NCI-H2196 treated with DMSO at 0.1 percent for 48 hours (cell line): ENCODE data around the gene SLC7A7.
"Not testable (repeated sequence)": the region's sequence is repeated elsewhere in the genome, so short reads cannot be mapped to it uniquely, and the experiment has no call there.

Experiments used
- DNase-seq: peaks from one replicate; lab custom pipeline; 2025; ENCODE audit not compliant: unreplicated experiment; lab: John Stamatoyannopoulos, UW

Gene SLC7A7

GRCh38 chr14:22814941-22815713 is at the start of gene SLC7A7:
Gene SLC7A7, minus strand, starts transcription at chr14:22815435. Its CDS starts 2,037 bp downstream, at chr14:22813398.
- no peak for DNase-seq

DNA sequence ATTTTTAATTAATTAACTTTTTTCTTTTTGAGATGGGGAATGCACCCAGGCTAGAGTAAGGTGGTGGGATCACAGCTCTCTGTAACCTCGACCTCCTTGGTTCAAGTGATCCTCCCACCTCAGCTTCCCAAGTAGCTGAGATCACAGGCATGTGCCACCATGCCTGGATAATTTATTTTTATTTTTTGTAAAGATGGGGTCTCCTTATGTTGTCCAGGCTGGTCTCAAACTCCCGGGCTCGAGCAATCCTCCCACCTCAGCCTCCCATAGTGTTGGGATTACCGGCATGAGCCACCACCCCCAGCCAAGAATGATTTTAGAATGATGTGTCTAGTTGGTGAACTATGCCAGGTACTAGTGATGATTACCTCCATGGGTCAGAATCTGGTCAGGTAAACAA is 49.7 kb upstream of the SLC7A7 start:
- no peak for DNase-seq

DNA sequence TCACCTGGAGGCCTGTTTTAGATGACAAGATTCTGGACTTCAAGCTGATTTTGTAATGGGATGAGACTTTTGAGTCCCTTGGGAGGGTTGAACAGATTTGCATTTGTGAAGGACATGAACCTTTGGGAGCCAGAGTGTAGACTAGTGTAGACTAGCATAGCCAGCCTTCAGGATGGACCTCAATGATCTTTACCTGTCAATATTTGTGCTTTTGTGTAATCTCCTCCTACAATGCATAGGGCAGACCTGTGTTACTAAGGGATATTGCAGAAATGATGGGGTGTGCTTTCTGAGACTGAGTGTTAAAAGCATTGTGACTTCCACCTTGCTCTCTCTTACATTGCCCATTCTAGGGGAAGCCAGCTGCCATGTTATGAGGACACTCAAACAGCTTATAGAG is 46.4 kb upstream of the SLC7A7 start:
- no peak for DNase-seq

DNA sequence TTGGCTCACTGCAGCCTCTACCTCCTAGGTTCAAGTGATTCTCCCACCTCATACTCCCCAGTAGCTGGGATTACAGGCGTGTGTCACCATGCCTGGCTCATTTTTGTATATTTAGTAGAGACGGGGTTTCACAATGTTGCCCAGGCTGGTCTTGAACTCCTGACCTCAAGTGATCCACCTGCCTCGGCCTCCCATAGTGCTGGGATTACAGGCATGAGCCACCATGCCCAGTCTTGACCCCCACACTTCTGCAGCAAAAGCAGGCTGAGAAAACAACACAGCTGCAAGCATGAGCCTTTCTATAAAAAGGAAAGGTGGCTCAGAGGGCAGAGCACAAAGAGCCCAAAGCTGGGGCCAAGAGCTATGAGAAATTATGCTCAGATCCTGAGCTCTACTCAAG is 45.1 kb upstream of the SLC7A7 start:
- not testable (repeated sequence) for DNase-seq

DNA sequence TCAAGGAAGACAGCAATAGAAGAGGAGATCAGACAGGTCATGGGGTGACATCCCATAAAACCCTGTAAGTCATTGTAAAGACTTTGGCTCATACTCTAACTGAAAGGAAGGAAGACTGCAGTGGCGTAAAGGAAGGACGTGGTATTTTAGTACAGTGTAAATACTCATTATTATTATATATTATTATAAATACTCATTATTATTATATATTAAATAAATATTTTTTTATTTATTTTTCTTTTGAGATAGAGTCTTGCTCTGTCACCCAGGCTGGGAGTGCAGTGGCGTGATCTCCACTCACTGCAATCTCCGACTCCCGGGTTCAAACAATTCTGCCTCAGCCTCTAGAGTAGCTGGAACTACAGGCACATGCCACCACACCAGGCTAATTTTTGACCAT is 41.2 kb upstream of the SLC7A7 start:
- DNase-seq: no peak

GRCh38 chr14:22854963-22855724 is 39.9 kb upstream of the SLC7A7 start:
- DNase-seq: no peak

DNA sequence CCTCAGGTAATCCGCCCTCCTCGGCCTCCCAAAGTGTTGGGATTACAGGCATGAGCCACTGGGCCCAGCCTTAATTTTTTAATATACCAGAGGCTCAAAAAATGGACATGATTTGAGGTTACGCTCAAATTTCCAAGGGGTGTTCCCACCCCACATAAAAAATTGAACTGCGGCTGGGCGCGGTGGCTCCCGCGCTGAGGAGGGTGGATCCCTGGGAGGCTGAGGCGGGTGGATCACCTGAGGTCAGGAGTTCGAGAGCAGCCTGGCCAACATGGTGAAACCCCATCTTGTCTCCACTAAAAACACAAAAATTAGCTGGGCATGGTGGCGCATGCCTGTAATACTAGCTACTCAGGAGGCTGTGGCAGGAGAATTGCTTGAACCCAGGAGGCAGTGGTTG is 39.1 kb upstream of the SLC7A7 start:
- DNase-seq: not testable (repeated sequence)

DNA sequence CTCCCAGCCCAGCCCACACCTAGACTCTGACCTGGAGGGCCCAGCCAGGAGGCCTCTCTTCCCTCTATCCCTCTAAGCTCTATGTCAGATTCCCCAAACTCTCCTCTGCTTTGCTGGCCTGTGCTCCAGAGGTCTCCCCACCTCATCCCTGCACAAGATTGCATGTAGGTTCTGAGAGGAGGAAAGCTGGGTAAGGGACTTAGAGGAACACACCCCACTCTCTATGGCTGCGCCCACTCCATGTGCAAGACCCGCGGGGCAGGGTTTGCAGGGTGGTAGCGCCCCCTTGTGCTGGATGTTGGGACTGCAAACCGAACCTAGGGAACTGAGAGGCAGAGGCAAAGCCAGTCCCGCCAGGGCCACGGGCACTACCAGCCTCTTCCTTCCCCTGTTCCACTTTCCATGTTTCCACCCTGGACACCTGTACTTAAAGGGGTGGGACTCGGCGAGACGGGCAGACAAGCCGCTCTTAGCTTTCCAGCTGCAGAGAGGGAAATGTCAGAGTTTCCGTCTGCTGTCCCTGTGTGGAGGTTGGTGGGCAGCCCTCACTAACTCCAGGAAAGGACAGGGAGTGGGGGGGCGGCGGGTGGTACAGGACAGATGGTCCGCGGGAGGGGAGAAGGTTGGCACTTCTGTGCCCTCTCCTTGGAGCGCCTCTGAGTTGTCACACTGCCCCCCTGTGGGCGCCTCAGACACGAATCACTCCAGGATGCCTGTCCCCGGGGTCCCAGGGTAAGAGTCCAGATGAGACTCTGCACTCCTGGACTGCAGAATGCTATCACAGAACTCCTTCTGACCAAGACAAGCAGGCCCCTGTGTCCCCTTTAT is 37.9 kb upstream of the SLC7A7 start:
- peak; percentile 41 for DNase-seq

DNA sequence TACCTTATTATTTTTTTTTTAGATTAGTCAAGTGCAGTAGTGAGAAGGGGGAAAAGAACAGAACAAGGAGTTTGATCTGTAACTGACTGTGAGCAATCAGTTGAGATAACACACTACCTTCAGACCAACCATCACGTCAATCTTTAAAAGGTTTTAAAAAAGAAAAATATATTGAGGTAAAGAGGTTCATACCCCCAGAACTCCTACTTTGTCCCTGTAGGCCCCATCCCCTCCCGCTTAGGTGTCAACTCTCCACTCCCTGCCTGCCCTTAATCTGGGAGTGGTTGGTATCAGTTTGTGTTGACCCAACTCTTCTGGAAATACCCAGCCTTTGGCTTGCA is 37.3 kb upstream of the SLC7A7 start:
- no peak for DNase-seq

- DNase-seq: not testable (repeated sequence)
These were observed 36.9 kb upstream of the SLC7A7 start for GRCh38 chr14:22852178-22852577.

GRCh38 chr14:22850944-22851764 is 35.9 kb upstream of the SLC7A7 start:
- no peak for DNase-seq

DNA sequence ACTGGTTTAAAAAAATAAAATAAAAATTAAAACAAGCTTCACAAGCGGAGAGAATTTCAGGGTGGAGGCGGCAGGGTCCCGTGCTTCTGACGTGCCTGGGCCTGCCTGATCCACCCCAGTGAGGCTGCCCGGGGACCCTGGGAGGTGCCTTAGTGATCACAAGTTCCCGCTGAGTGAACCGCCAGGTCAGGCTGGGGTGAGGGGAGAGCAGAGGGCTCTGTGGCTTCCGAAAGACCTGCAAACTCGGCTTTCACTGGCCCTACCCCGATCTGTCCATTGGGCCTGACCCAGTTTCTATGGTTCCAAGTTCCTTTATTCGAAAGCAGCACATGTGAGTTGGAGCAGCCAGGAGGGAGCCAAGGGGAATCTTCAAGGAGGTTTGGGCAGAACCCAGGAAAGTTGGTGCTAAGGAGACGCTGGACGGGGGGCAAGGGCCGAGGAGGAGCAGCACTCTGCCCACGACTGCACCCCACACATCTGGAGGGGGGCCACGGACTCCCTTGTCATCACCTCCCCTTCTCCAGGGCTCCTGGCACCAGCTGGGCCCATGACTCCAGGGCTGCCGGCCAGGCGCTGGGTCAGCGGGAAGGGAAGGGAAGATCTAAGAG is 34.1 kb upstream of the SLC7A7 start:
- no peak for DNase-seq

- DNase-seq: no peak
These were observed 33.3 kb upstream of the SLC7A7 start for GRCh38 chr14:22848351-22849164.

- no peak for DNase-seq
These were observed 32.6 kb upstream of the SLC7A7 start for GRCh38 chr14:22847661-22848341.

GRCh38 chr14:22846811-22847307 is 31.6 kb upstream of the SLC7A7 start:
- DNase-seq: no peak

GRCh38 chr14:22845821-22846625 is 30.8 kb upstream of the SLC7A7 start:
- DNase-seq: no peak

DNA sequence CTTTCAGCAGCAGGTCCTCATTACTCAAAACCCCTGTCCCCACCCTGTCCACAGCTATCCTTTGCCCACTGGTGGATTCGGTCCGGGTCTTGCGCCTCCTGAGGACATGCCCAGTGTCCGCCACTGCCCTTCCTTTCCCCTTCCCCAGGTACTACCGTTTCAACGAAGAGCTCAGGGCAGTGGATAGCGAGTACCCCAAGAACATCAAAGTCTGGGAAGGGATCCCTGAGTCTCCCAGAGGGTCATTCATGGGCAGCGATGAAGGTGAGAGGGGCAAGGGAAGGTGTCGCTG is 29.8 kb upstream of the SLC7A7 start:
- DNase-seq: no peak
